ENCODE data around the gene SLC44A1. TPM values are rescaled to one million over a fixed set of nuclear protein-coding genes. Genes with fewer than 3 reads are reported as not detected.

Gene SLC44A1
- total RNA-seq: 22.6 TPM
- long read RNA-seq, full-length matches to known transcripts: 42 of 62 reads
- long read RNA-seq, partial matches to known transcripts: 5 of 62 reads
- long read RNA-seq, other reads (novel, unspliced or antisense): 15 of 62 reads

- peak; percentile 99 for DNase-seq (ENCODE audit: low spot score)
- intact Hi-C loops (cut with DNase I): loop anchor here (2.0 to 10.0 kb wide), 5 partner anchors 37 to 319 kb away; partner anchors contain the start of genes ABCA1 and FSD1L
Measured at GRCh38 chr9:105244003-105244733, at the start of gene SLC44A1. SLC44A1 (plus strand) TSS chr9:105244651; CDS start chr9:105244869, 218 bp downstream.

GRCh38 chr9:105195259-105195658, 49.2 kb upstream of the SLC44A1 start:
- DNase-seq (ENCODE audit: low spot score): no peak
- intact Hi-C loops (cut with DNase I): no loop called here

GRCh38 chr9:105198023-105198422, 46.4 kb upstream of the SLC44A1 start:
- intact Hi-C loops (cut with DNase I): no loop called here
- no peak for DNase-seq (ENCODE audit: low spot score)

GRCh38 chr9:105198865-105199264, 45.6 kb upstream of the SLC44A1 start:
- intact Hi-C loops (cut with DNase I): no loop called here

GRCh38 chr9:105204416-105204815, 40.0 kb upstream of the SLC44A1 start:
- intact Hi-C loops (cut with DNase I): no loop called here
- no peak for DNase-seq (ENCODE audit: low spot score)

More at GRCh38 chr9:105198865-105199264, 45.6 kb upstream of the SLC44A1 start:
- DNase-seq (ENCODE audit: low spot score): no peak

GRCh38 chr9:105205787-105206495, 38.5 kb upstream of the SLC44A1 start:
- intact Hi-C loops (cut with DNase I): loop anchor here (5.0 kb wide), 1 partner anchor 36 kb away; the partner anchor contains the start of gene SLC44A1

GRCh38 chr9:105206496-105206820, 38.0 kb upstream of the SLC44A1 start:
- intact Hi-C loops (cut with DNase I): loop anchor here (5.0 kb wide), 1 partner anchor 36 kb away; the partner anchor contains the start of gene SLC44A1
- no peak for DNase-seq (ENCODE audit: low spot score)

More at GRCh38 chr9:105205787-105206495, 38.5 kb upstream of the SLC44A1 start:
- no peak for DNase-seq (ENCODE audit: low spot score)

GRCh38 chr9:105206821-105207699, 37.4 kb upstream of the SLC44A1 start:
- no peak for DNase-seq (ENCODE audit: low spot score)
- intact Hi-C loops (cut with DNase I): loop anchor here (5.0 kb wide), 1 partner anchor 35 kb away; the partner anchor contains the start of gene SLC44A1

GRCh38 chr9:105216440-105217178, 27.8 kb upstream of the SLC44A1 start:
- no peak for DNase-seq (ENCODE audit: low spot score)
- intact Hi-C loops (cut with DNase I): no loop called here

GRCh38 chr9:105218673-105219072, 25.8 kb upstream of the SLC44A1 start:
- intact Hi-C loops (cut with DNase I): no loop called here
- DNase-seq (ENCODE audit: low spot score): no peak

- no peak for DNase-seq (ENCODE audit: low spot score)
- intact Hi-C loops (cut with DNase I): no loop called here
Measured at GRCh38 chr9:105219291-105219805, 25.1 kb upstream of the SLC44A1 start.

- no peak for DNase-seq (ENCODE audit: low spot score)
- intact Hi-C loops (cut with DNase I): no loop called here
Measured at GRCh38 chr9:105220451-105220850, 24.0 kb upstream of the SLC44A1 start.

GRCh38 chr9:105223544-105224140, 20.8 kb upstream of the SLC44A1 start:
- intact Hi-C loops (cut with DNase I): no loop called here
- no peak for DNase-seq (ENCODE audit: low spot score)

GRCh38 chr9:105226055-105226454, 18.4 kb upstream of the SLC44A1 start:
- intact Hi-C loops (cut with DNase I): no loop called here
- no peak for DNase-seq (ENCODE audit: low spot score)

- intact Hi-C loops (cut with DNase I): no loop called here
- DNase-seq (ENCODE audit: low spot score): no peak
Measured at GRCh38 chr9:105232207-105232606, 12.2 kb upstream of the SLC44A1 start.

GRCh38 chr9:105233873-105234272, 10.6 kb upstream of the SLC44A1 start:
- intact Hi-C loops (cut with DNase I): no loop called here
- DNase-seq (ENCODE audit: low spot score): no peak

GRCh38 chr9:105236261-105236660, 8.2 kb upstream of the SLC44A1 start:
- DNase-seq (ENCODE audit: low spot score): no peak
- intact Hi-C loops (cut with DNase I): no loop called here

- intact Hi-C loops (cut with DNase I): no loop called here
- DNase-seq (ENCODE audit: low spot score): no peak
Measured at GRCh38 chr9:105237246-105237645, 7.2 kb upstream of the SLC44A1 start.

Data from cardiac septum (tissue), 1 donor.